H1 (cell line): ENCODE measurements around the gene OBI1. TPM values are rescaled to one million over a fixed set of nuclear protein-coding genes. Genes with fewer than 3 reads are reported as not detected.
A peak's percentile ranks its signal among the peaks of the same experiment; 100 is the strongest.

Source experiments
- CTCF ChIA-PET: fragments of 300-600 bp; sonication (Branson Sonifier 250); formaldehyde crosslinking; loops from one replicate; lab custom pipeline; 2021; ENCODE audit not compliant: partially characterized antibody; lab: Charles Lee
- POLR2A ChIA-PET: fragments of 300-600 bp; sonication (Branson Sonifier 250); formaldehyde crosslinking; loops from one replicate; lab custom pipeline; 2021; ENCODE audit warnings: inconsistent platforms; ENCODE audit not compliant: partially characterized antibody; lab: Charles Lee
- DNase-seq, 2 experiments: peaks; one replicate each; pipeline versions ENCODE4 v3.0.0 to v3.0.0-alpha.2; 2010 to 2022; ENCODE audit warnings: low spot score in 2 of 2, low read depth in 1 of 2, mixed read lengths in 1 of 2
- FAIRE-seq: peaks from 2 replicates; lab custom pipeline; 2011; peaks lifted over from hg19 to GRCh38; lab: Jason Lieb, UNC
- H2AFZ ChIP-seq: 2 replicates; pipeline ENCODE4 v1.8.1; 2012; ENCODE audit warnings: low read length, inconsistent platforms
- H2AK5ac ChIP-seq: 2 replicates; pipeline ENCODE4 v1.6.1; 2013; ENCODE audit warnings: low read depth, low read length
- H2BK120ac ChIP-seq: replicated peaks from 2 replicates; pipeline ENCODE3; 2013; ENCODE audit warnings: low read depth, low read length, inconsistent platforms
- H2BK12ac ChIP-seq: 2 replicates; pipeline ENCODE4 v1.6.1; 2013; ENCODE audit warnings: low read depth, low read length
- H2BK15ac ChIP-seq: 2 replicates; pipeline ENCODE4 v1.6.1; 2013; ENCODE audit warnings: low read length
- H2BK20ac ChIP-seq: 2 replicates; pipeline ENCODE4 v1.6.1; 2013; ENCODE audit warnings: low read length
- H2BK5ac ChIP-seq: 2 replicates; pipeline ENCODE4 v1.6.1; 2013; ENCODE audit warnings: low read depth, low read length
- H3K14ac ChIP-seq: 2 replicates; pipeline ENCODE4 v1.6.1; 2013; ENCODE audit warnings: inconsistent platforms; ENCODE audit not compliant: insufficient read length
- H3K18ac ChIP-seq: 2 replicates; pipeline ENCODE4 v1.6.1; 2013; ENCODE audit warnings: low read length; ENCODE audit errors: extremely low read depth
- H3K23ac ChIP-seq: 2 replicates; pipeline ENCODE4 v1.6.1; 2013; ENCODE audit warnings: inconsistent platforms; ENCODE audit not compliant: insufficient read length
- H3K23me2 ChIP-seq: 2 replicates; pipeline ENCODE4 v1.6.1; 2013; ENCODE audit warnings: low read depth, low read length
- H3K27ac ChIP-seq: 2 replicates; pipeline ENCODE4 v1.6.1; 2011; ENCODE audit warnings: low read depth, low read length, inconsistent platforms
- H3K27me3 ChIP-seq, 4 experiments: replicated peaks in 1 of 4; 1 replicate in 1 of 4; 2 replicates in 3 of 4; pipeline versions ENCODE4 v1.6.1 to v1.8.1; 2011 to 2013; ENCODE audit warnings: low read length in 3 of 4, mild to moderate bottlenecking in 3 of 4, inconsistent platforms in 2 of 4, mixed read lengths in 2 of 4, moderate library complexity in 1 of 4; ENCODE audit not compliant: control insufficient read depth in 3 of 4, insufficient read depth in 3 of 4; ENCODE audit errors: extremely low read depth in 1 of 4
- H3K36me3 ChIP-seq, 4 experiments: 2 replicates each; pipeline versions ENCODE4 v1.6.1 to v1.8.1; 2011 to 2013; ENCODE audit warnings: mild to moderate bottlenecking in 4 of 4, low read length in 3 of 4, moderate library complexity in 2 of 4, control low read depth in 1 of 4, inconsistent platforms in 1 of 4; ENCODE audit not compliant: insufficient read depth in 4 of 4, control insufficient read depth in 2 of 4
- H3K4ac ChIP-seq: replicated peaks from 2 replicates; pipeline ENCODE3; 2013; ENCODE audit warnings: low read length, low read depth, mixed read lengths, inconsistent platforms; ENCODE audit not compliant: insufficient read length
- H3K4me1 ChIP-seq, 4 experiments: replicated peaks in 1 of 4; 1 replicate in 1 of 4; 2 replicates in 3 of 4; pipeline versions ENCODE4 v1.6.1 to v1.8.1; 2011 to 2013; ENCODE audit warnings: low read length in 3 of 4, inconsistent platforms in 2 of 4, mixed read lengths in 1 of 4; ENCODE audit not compliant: insufficient read depth in 4 of 4, control insufficient read depth in 3 of 4
- H3K4me2 ChIP-seq, 2 experiments: 2 replicates each; pipeline versions ENCODE4 v1.6.1 to v1.8.1; 2011 to 2013; ENCODE audit warnings: low read depth in 2 of 2, low read length in 2 of 2, control low read depth in 1 of 2, inconsistent platforms in 1 of 2, mild to moderate bottlenecking in 1 of 2; ENCODE audit not compliant: insufficient read depth in 1 of 2
- H3K4me3 ChIP-seq, 4 experiments: fragments of 200-600, 300-600 bp in 1 of 4; sonication (generic), shearing (Covaris generic), sonication (Bioruptor Twin) in 1 of 4; 2 replicates each; pipeline versions ENCODE4 v1.5.1 to v1.8.1; 2011 to 2016; ENCODE audit warnings: low read length in 4 of 4, low read depth in 3 of 4, control low read depth in 2 of 4, inconsistent platforms in 2 of 4, mild to moderate bottlenecking in 2 of 4, mixed read lengths in 1 of 4, moderate library complexity in 1 of 4; ENCODE audit not compliant: insufficient read depth in 2 of 4; ENCODE audit errors: extremely low read depth in 1 of 4
- H3K56ac ChIP-seq: replicated peaks from 2 replicates; pipeline ENCODE3; 2013; ENCODE audit warnings: low read depth, mild to moderate bottlenecking, mixed read lengths, low read length, inconsistent platforms; ENCODE audit not compliant: insufficient read length
- H3K79me1 ChIP-seq: 2 replicates; pipeline ENCODE4 v1.6.1; 2013; ENCODE audit warnings: low read depth, low read length, control low read depth
- H3K79me2 ChIP-seq, 2 experiments: 2 replicates each; pipeline versions ENCODE4 v1.6.1 to v1.8.1; 2012 to 2013; ENCODE audit warnings: low read length in 2 of 2, mild to moderate bottlenecking in 2 of 2, inconsistent platforms in 1 of 2; ENCODE audit not compliant: insufficient read depth in 2 of 2, control insufficient read depth in 1 of 2
- H3K9ac ChIP-seq, 4 experiments: replicated peaks in 1 of 4; 1 replicate in 1 of 4; 2 replicates in 3 of 4; pipeline versions ENCODE4 v1.6.1 to v1.8.1; 2011 to 2013; ENCODE audit warnings: low read depth in 3 of 4, low read length in 3 of 4, control low read depth in 2 of 4, mild to moderate bottlenecking in 2 of 4, moderate library complexity in 2 of 4, inconsistent platforms in 1 of 4; ENCODE audit errors: extremely low read depth in 1 of 4
- H3K9me3 ChIP-seq, 2 experiments: 2 replicates each; pipeline versions ENCODE4 v1.6.1 to v1.8.1; 2012 to 2013; ENCODE audit warnings: mild to moderate bottlenecking in 2 of 2, moderate library complexity in 2 of 2, control low read depth in 1 of 2, inconsistent platforms in 1 of 2, low read depth in 1 of 2, low read length in 1 of 2, mixed read lengths in 1 of 2; ENCODE audit not compliant: insufficient read depth in 2 of 2
- H4K20me1 ChIP-seq, 2 experiments: replicated peaks in 1 of 2; 2 replicates each; pipeline versions ENCODE3 to v1.8.1; 2011 to 2013; ENCODE audit warnings: inconsistent platforms in 2 of 2, low read length in 2 of 2, mild to moderate bottlenecking in 1 of 2; ENCODE audit not compliant: insufficient read depth in 2 of 2, control insufficient read depth in 1 of 2
- H4K5ac ChIP-seq: 2 replicates; pipeline ENCODE4 v1.6.1; 2013; ENCODE audit warnings: low read length, low read depth, mixed read lengths, inconsistent platforms; ENCODE audit not compliant: insufficient read length
- H4K8ac ChIP-seq: 2 replicates; pipeline ENCODE4 v1.8.0; 2013; ENCODE audit warnings: mild to moderate bottlenecking, moderate library complexity, low read length, inconsistent platforms; ENCODE audit not compliant: insufficient read depth; ENCODE audit errors: extremely low read depth
- H4K91ac ChIP-seq: replicated peaks from 2 replicates; pipeline ENCODE3; 2013; ENCODE audit warnings: low read length, mixed read lengths, inconsistent platforms; ENCODE audit not compliant: insufficient read length
- ATF2 ChIP-seq: IDR thresholded peaks from 2 replicates; pipeline ENCODE4 v1.6.1; 2012; ENCODE audit warnings: low read length, inconsistent platforms
- CEBPB ChIP-seq: IDR thresholded peaks from 2 replicates; pipeline ENCODE4 v1.6.1; 2012; ENCODE audit warnings: low read depth, low read length
- GABPA ChIP-seq: IDR thresholded peaks from 2 replicates; pipeline ENCODE4 v1.6.1; 2011; ENCODE audit warnings: mild to moderate bottlenecking, low read length, moderate library complexity, borderline replicate concordance; ENCODE audit not compliant: insufficient read depth
- KDM1A ChIP-seq: fragments of 200-600, 300-600 bp; sonication (generic); IDR thresholded peaks from 2 replicates; pipeline ENCODE4 v1.7.1; 2016; ENCODE audit warnings: mild to moderate bottlenecking, low read length, borderline replicate concordance
- WGBS, 2 experiments: shearing (Covaris generic) in 1 of 2; methylation state at CpG; one replicate each; pipeline versions ENCODE4 v1.1.6 to v1.1.7; 2013 to 2015; ENCODE audit warnings: low lambda C conversion rate in 2 of 2, mixed read lengths in 2 of 2, inconsistent platforms in 1 of 2, low coverage in 1 of 2, missing lambda C conversion rate in 1 of 2; ENCODE audit not compliant: insufficient replicate concordance in 2 of 2, insufficient coverage in 1 of 2, insufficient read length in 1 of 2; ENCODE audit errors: extremely low coverage in 1 of 2, missing lambda C conversion rate in 1 of 2; 5-methylcytosine and 5-hydroxymethylcytosine counted together
- polyA plus RNA-seq, 7 experiments: library from polyadenylated mRNA; depleted of rRNA in 3 of 7; stranded (reverse) in 5 of 7; unstranded in 2 of 7; fragments of >200 nt in 5 of 7; fragments of 200-250 nt in 2 of 7; gene quantifications; 1 replicate in 5 of 7; 2 replicates in 1 of 7; 4 replicates in 1 of 7; pipeline versions ENCODE4 v1.2.1 to v1.2.3, GENCODE V29; 2011 to 2013; ENCODE audit warnings: missing spikeins in 2 of 7, mixed read lengths in 2 of 7
- total RNA-seq: library from RNA; stranded (reverse); fragmentation: NEBNext Ultra II Directional; extraction: Animal tissue kit (Norgen Biotek cat#: 25700); gene quantifications from 2 replicates; pipeline ENCODE4 v1.2.1, GENCODE V29; 2021

The OBI1 gene
- total and polyA plus RNA-seq, 2 of the 8 experiments (the other 6 are each of a cell fraction or from before 2014, with no cell fraction given): 7.1 to 14.3 TPM

GRCh38 chr13:78569029-78569428, 89.9 kb downstream of the OBI1 start:
- H3K23ac ChIP-seq: no peak overlapping the region
- no peaks in the 10 kb centered on the region for H3K79me1 ChIP-seq
- no peak overlapping the region for H3K9ac ChIP-seq
- no peak overlapping the region for H2BK12ac ChIP-seq
- CTCF ChIA-PET: interaction anchor here (0.7 to 1.6 kb wide), 5 partner anchors 9 to 694 kb away, joined by 3 to 4 read pairs (median 3); no protein-coding TSS in a partner anchor
- no peak overlapping the region for H2BK15ac ChIP-seq
- no peak overlapping the region for H3K56ac ChIP-seq
- H3K23me2 ChIP-seq: no peaks in the 10 kb centered on the region
- H3K14ac ChIP-seq: no peak overlapping the region
- H3K18ac ChIP-seq: no peak overlapping the region
- no peak overlapping the region for H3K4me2 ChIP-seq
- TF ChIP-seq GABPA (no peak), CEBPB (peak; percentile 73; the same call in 1 of the 2 replicates), KDM1A (no peak), ATF2 (no peak)
- H3K4ac ChIP-seq: no peak overlapping the region
- no peak overlapping the region for H4K5ac ChIP-seq
- no peak overlapping the region for H2BK120ac ChIP-seq
- no peak overlapping the region for H3K27ac ChIP-seq
- H2BK5ac ChIP-seq: no peak overlapping the region
- POLR2A ChIA-PET: no interaction called here
- H3K9me3 ChIP-seq: no peaks in the 10 kb centered on the region
- DNase-seq: no peak
- H3K36me3 ChIP-seq: no peaks in the 10 kb centered on the region
- no peaks in the 10 kb centered on the region for H3K79me2 ChIP-seq
- no peaks in the 10 kb centered on the region for H3K27me3 ChIP-seq
- H3K4me1 ChIP-seq: no peaks in the 10 kb centered on the region
- H4K20me1 ChIP-seq: no peaks in the 10 kb centered on the region
- FAIRE-seq: no peak
- WGBS, 2 experiments: 92% methylated on average over 1 of the region's 1 CpG; no CpG with 5 or more reads in 1 of the 2 experiments
- H2AK5ac ChIP-seq: no peak overlapping the region
- no peak overlapping the region for H2AFZ ChIP-seq
- H4K91ac ChIP-seq: no peak overlapping the region
- no peak overlapping the region for H3K4me3 ChIP-seq
- H2BK20ac ChIP-seq: no peak overlapping the region
- no peak overlapping the region for H4K8ac ChIP-seq
